Panc1 (cell line): ENCODE results near the gene FZR1. TPM values are rescaled to one million over a fixed set of nuclear protein-coding genes. Genes with fewer than 3 reads are reported as not detected.
"Not testable (repeated sequence)": the region's sequence is repeated elsewhere in the genome, so short reads cannot be mapped to it uniquely, and the experiment has no call there.

Experiments
- ATAC-seq: fragments of 200-7000 bp; cut with Tn5 transposase; 2 replicates; pipeline ENCODE4 v1.9.1; 2020; ENCODE audit warnings: mild to moderate bottlenecking, moderate library complexity
- BruUV-seq: library from RNA; stranded (reverse); fragments of 400-500 nt; replicated peaks from 2 replicates; lab custom pipeline; 2021; lab: Mats Ljungman, UMichigan
- CTCF ChIA-PET: fragments of 300-600 bp; sonication (Branson Sonifier 250); formaldehyde crosslinking; loops from one replicate; lab custom pipeline; 2022; ENCODE audit warnings: antibody characterized with exemption; lab: Charles Lee
- POLR2A ChIA-PET: fragments of 300-600 bp; sonication (Branson Sonifier 250); formaldehyde crosslinking; loops from one replicate; lab custom pipeline; 2022; ENCODE audit warnings: antibody characterized with exemption; lab: Charles Lee
- DNase-seq: peaks from one replicate; pipeline ENCODE4 v3.0.0-alpha.2; 2010; ENCODE audit warnings: low read depth, low spot score
- H3K27ac ChIP-seq: 2 replicates; pipeline ENCODE4 v1.5.1; 2011; ENCODE audit warnings: mild to moderate bottlenecking, low read length, inconsistent platforms
- H3K27me3 ChIP-seq: fragments of 200-500 bp; sonication (Bioruptor generic); 2 replicates; pipeline ENCODE4 v1.6.0; 2014; ENCODE audit warnings: low read length, inconsistent platforms; ENCODE audit not compliant: control insufficient read depth, insufficient read depth
- H3K36me3 ChIP-seq: fragments of 200-500 bp; sonication (Bioruptor generic); 2 replicates; pipeline ENCODE4 v1.5.1; 2014; ENCODE audit warnings: inconsistent platforms, mild to moderate bottlenecking, low read length, moderate library complexity; ENCODE audit not compliant: control insufficient read depth, insufficient read depth
- H3K4me1 ChIP-seq: 2 replicates; pipeline ENCODE4 v1.5.1; 2011; ENCODE audit warnings: inconsistent platforms, mild to moderate bottlenecking, low read length, moderate library complexity; ENCODE audit not compliant: control insufficient read depth, insufficient read depth
- H3K4me3 ChIP-seq, 2 experiments: 2 replicates each; pipeline ENCODE4 v1.5.1; 2011 to 2012; ENCODE audit warnings: low read depth in 2 of 2, low read length in 2 of 2, mild to moderate bottlenecking in 2 of 2, inconsistent platforms in 1 of 2, moderate library complexity in 1 of 2
- H3K9me3 ChIP-seq: fragments of 200-500 bp; sonication (Bioruptor generic); 2 replicates; pipeline ENCODE4 v1.5.1; 2014; ENCODE audit warnings: low read depth, mild to moderate bottlenecking, inconsistent platforms, low read length, moderate library complexity; ENCODE audit not compliant: control insufficient read depth, insufficient read depth
- CTCF ChIP-seq: fragments of 450-650 bp; IDR thresholded peaks from 2 replicates; pipeline ENCODE4 v1.5.1; 2017; ENCODE audit warnings: mild to moderate bottlenecking
- POLR2AphosphoS5 ChIP-seq: IDR thresholded peaks from 2 replicates; pipeline ENCODE4 v1.6.1; 2012; ENCODE audit warnings: mild to moderate bottlenecking, low read depth, low read length, moderate library complexity
- REST ChIP-seq, 2 experiments: IDR thresholded peaks; 2 replicates each; pipeline ENCODE4 v1.6.1; 2011 to 2012; ENCODE audit warnings: low read depth in 2 of 2, control low read depth in 1 of 2, low read length in 1 of 2, mild to moderate bottlenecking in 1 of 2, moderate library complexity in 1 of 2; ENCODE audit not compliant: insufficient read depth in 1 of 2
- SIN3A ChIP-seq: IDR thresholded peaks from 2 replicates; pipeline ENCODE4 v1.6.1; 2012; ENCODE audit warnings: low read depth, mild to moderate bottlenecking, low read length, moderate library complexity, borderline replicate concordance; ENCODE audit not compliant: insufficient read depth
- TCF7L2 ChIP-seq: IDR thresholded peaks from 2 replicates; pipeline ENCODE4 v1.6.1; 2011; ENCODE audit warnings: mild to moderate bottlenecking, low read depth, low read length, inconsistent platforms
- in situ Hi-C: cut with HindIII; loops from 2 replicates; pipeline ENCODE4 v1.10.0; 2016; ENCODE audit warnings: low sequenced_read_pairs, low pct_unique_long_range_greater_than_20kb
- intact Hi-C: fragments of 100-400 bp; cut with micrococcal nuclease; formaldehyde crosslinking; loops from one replicate; pipeline ENCODE4 v1.10.0; 2022; ENCODE audit not compliant: unreplicated experiment
- total RNA-seq: library from RNA; stranded (reverse); gene quantifications from one replicate; pipeline ENCODE4 v1.2.1, GENCODE V29; 2021; ENCODE audit not compliant: unreplicated experiment

The FZR1 gene
- total RNA-seq, 1 experiment from 2014 or later, result 48.7 TPM

- BruUV-seq, result no TSS peak
- no peaks in the 10 kb centered on the region for H3K36me3 ChIP-seq
- ATAC-seq (peak; percentile 74), DNase-seq (no peak)
- no peak for TF ChIP-seq SIN3A
- no peak for TF ChIP-seq CTCF
- no peak for TF ChIP-seq TCF7L2
- no peak for TF ChIP-seq POLR2AphosphoS5
- no peak for TF ChIP-seq REST (IDR thresholded peaks at IDR 0.05; ENCODE audit: insufficient read depth in 1 of 2, low read depth in 2 of 2, low read length in 1 of 2)
- no peak overlapping the region for H3K4me3 ChIP-seq
- no peaks in the 10 kb centered on the region for H3K27me3 ChIP-seq
- CTCF ChIA-PET, result no interaction called here
- H3K4me1 ChIP-seq, result no peaks in the 10 kb centered on the region
- in situ Hi-C loops, result no loop called here
- POLR2A ChIA-PET, result no interaction called here
- no peaks in the 10 kb centered on the region for H3K9me3 ChIP-seq
- intact Hi-C loops, result no loop called here
- H3K27ac ChIP-seq, result no peak overlapping the region
These were observed 59.0 kb downstream of the FZR1 start for GRCh38 chr19:3565139-3565538.

DNA sequence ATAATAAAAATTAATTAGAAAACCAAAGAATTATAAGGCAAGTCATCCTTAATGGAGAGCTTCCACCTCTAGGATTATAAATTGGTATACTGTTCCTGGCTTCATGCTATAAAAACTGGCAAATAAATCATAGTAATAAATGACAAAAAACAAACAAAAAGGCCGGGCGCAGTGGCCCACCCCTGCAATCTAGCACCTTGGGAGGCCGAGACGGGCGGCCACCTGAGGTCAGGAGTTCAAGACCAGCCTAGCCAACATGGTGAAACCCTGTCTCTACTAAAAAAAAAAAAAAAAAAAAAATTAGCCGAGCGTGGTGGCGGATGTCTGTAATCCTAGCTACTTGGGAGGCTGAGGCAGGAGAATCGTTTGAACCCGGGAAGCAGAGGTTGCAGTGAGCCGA, 63.9 kb downstream of the FZR1 start:
- H3K4me1 ChIP-seq, DNase-seq, in situ Hi-C loops, CTCF ChIA-PET, H3K27me3 ChIP-seq, H3K4me3 ChIP-seq, H3K27ac ChIP-seq, H3K36me3 ChIP-seq, H3K9me3 ChIP-seq, intact Hi-C loops, ATAC-seq, BruUV-seq: not testable (repeated sequence)
- POLR2A ChIA-PET, result interaction anchor here (0.6 to 0.7 kb wide), 2 partner anchors 15 to 27 kb away, joined by 3 to 7 read pairs; no protein-coding TSS in a partner anchor

DNA sequence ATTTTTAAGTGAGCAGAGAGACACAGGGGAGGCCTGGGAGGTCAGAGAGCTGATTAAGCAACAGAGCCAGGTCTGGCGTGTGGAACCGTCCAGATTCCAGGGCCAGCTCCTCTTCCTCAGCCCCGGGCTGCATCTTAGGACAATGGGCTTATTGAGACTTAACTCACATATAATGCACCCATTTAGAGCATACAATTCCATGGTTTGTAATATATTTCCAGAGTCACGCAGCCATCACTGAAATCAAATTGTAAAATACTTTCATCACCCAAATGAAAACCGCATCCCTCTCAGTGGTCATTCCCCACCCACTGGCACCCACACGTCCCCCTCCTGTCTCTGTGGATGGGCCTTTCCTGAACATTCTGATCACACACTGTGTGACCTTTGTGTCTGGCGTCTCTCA, 64.5 kb downstream of the FZR1 start:
- no peaks in the 10 kb centered on the region for H3K27me3 ChIP-seq
- H3K36me3 ChIP-seq, result peaks cover 4% of the 10 kb centered on the region; the same call in 1 of the 2 replicates
- H3K4me3 ChIP-seq, result no peak overlapping the region
- intact Hi-C loops (no loop called here), in situ Hi-C loops (no loop called here)
- H3K27ac ChIP-seq, result no peak overlapping the region
- ATAC-seq (no peak), DNase-seq (no peak)
- POLR2A ChIA-PET, result no interaction called here
- TF ChIP-seq POLR2AphosphoS5, result no peak
- TF ChIP-seq CTCF, result no peak
- no peak for TF ChIP-seq TCF7L2
- TF ChIP-seq REST (IDR thresholded peaks at IDR 0.05; ENCODE audit: insufficient read depth in 1 of 2, low read depth in 2 of 2, low read length in 1 of 2), result no peak
- BruUV-seq, result TSS peak; percentile 60
- H3K9me3 ChIP-seq, result no peaks in the 10 kb centered on the region
- CTCF ChIA-PET, result no interaction called here
- H3K4me1 ChIP-seq, result peaks cover 4% of the 10 kb centered on the region; the same call in 1 of the 2 replicates
